Lung (tissue), 13 donors: ENCODE data around the gene ATG2B. TPM values are rescaled to one million over a fixed set of nuclear protein-coding genes. Genes with fewer than 3 reads are reported as not detected.

Source experiments
- ATAC-seq: fragments of 200-7000 bp; cut with Tn5 transposase; one replicate; pipeline ENCODE4 v1.9.1; 2020; ENCODE audit warnings: moderate number of reproducible peaks; ENCODE audit not compliant: insufficient read depth, low FRiP score
- DNase-seq, 3 donors: peaks; one replicate each; pipeline ENCODE4 v3.0.0-alpha.2; 2013 to 2017
- H3K27ac ChIP-seq, 2 donors: one replicate each; pipeline ENCODE4 v1.5.1; 2013; ENCODE audit warnings: mild to moderate bottlenecking in 2 of 2, moderate library complexity in 2 of 2, control low read depth in 1 of 2, inconsistent platforms in 1 of 2, low read depth in 1 of 2, low read length in 1 of 2
- H3K27me3 ChIP-seq, 3 donors: one replicate each; pipeline ENCODE4 v1.5.1; 2013; ENCODE audit warnings: low read length in 2 of 3; ENCODE audit not compliant: control insufficient read depth in 3 of 3, insufficient read depth in 3 of 3
- H3K36me3 ChIP-seq, 4 donors: one replicate each; pipeline ENCODE4 v1.5.1; 2013; ENCODE audit warnings: low read length in 4 of 4, mild to moderate bottlenecking in 1 of 4, moderate library complexity in 1 of 4; ENCODE audit not compliant: control insufficient read depth in 4 of 4, insufficient read depth in 4 of 4
- H3K4me1 ChIP-seq, 5 donors: one replicate each; pipeline ENCODE4 v1.5.1; 2013; ENCODE audit warnings: low read length in 5 of 5, mild to moderate bottlenecking in 2 of 5, moderate library complexity in 1 of 5; ENCODE audit not compliant: control insufficient read depth in 5 of 5, insufficient read depth in 5 of 5
- H3K4me3 ChIP-seq: one replicate; pipeline ENCODE4 v1.5.1; 2013; ENCODE audit warnings: mild to moderate bottlenecking, control low read depth, moderate library complexity
- H3K9ac ChIP-seq, 2 donors: one replicate each; pipeline ENCODE4 v1.5.1; 2013; ENCODE audit warnings: low read length in 2 of 2, control low read depth in 1 of 2; ENCODE audit not compliant: insufficient read depth in 1 of 2
- H3K9me3 ChIP-seq, 4 donors: one replicate each; pipeline ENCODE4 v1.5.1; 2013; ENCODE audit warnings: low read length in 3 of 4, mild to moderate bottlenecking in 1 of 4, moderate library complexity in 1 of 4; ENCODE audit not compliant: control insufficient read depth in 4 of 4, insufficient read depth in 3 of 4
- CTCF ChIP-seq: IDR thresholded peaks from 2 replicates; pipeline ENCODE4 v1.5.1; 2012; ENCODE audit warnings: mild to moderate bottlenecking; ENCODE audit errors: control extremely low read depth, extremely low read depth
- WGBS, 2 donors: extraction: QIAGEN DNeasy Blood & Tissue Kit; methylation state at CpG; one replicate each; pipeline ENCODE4 v1.1.7; 2013; 5-methylcytosine and 5-hydroxymethylcytosine counted together
- polyA plus RNA-seq, 2 donors: library from polyadenylated mRNA; stranded (reverse); fragments of 200-250 nt; gene quantifications; one replicate each; pipeline ENCODE4 v1.2.1, GENCODE V29; 2013
- small RNA-seq: library from RNA; depleted of rRNA; stranded (forward); fragments of <200 nt; gene quantifications from one replicate; pipeline ENCODE3, GENCODE V24; 2014; ENCODE audit warnings: low replicate concordance
- total RNA-seq, 2 donors: library from RNA; depleted of rRNA in 1 of 2; stranded (reverse); fragments of >200 nt in 1 of 2; gene quantifications; one replicate each; pipeline ENCODE4 v1.2.1, GENCODE V29; 2014 to 2021
- donor health status: control.
- donor health status: control.
- donor health status: Bipolar disorder and iron deficiency.
- donor health status: healthy.
- donor health status: DM: yes; HTN: yes; CAD: no.

Gene ATG2B
- total and polyA plus RNA-seq, 4 donors: 3.6 to 64.3 (median 13.2) TPM

DNA sequence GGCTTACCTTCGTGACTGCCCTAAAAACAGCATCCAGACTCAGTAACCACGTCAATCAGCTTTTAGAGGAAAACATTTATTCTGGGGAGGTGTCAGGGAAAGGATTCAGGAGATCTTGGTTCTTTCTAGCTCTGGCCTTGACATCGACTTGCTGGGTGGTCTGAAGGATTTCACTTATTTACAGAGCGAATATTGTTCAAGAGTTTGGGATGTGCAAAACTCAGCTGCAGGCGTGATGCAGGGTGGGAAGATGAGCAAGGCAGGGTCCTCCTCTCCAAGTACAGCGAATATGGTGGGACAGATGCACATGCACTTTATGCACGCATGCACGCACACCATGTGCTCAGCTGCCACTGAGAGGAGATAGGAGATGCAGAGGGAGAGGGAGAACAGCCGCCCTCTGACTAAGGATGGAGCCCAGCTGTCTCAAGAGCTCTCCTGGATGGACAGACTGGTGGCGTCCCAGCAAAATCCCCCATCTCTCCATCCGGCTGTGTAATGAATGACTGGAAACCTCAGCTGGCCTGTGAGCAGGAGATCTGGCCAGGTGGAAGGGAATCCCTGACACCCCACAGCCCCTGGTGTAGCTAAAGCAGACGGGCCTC is 131.5 kb downstream of the ATG2B start:
- no peak overlapping the region for H3K27ac ChIP-seq
- 89 to 90% methylated on average over 12 of the region's 12 CpGs for WGBS, 2 donors
- DNase-seq: peak in 2 of 3 donors; percentile 24 to 58

DNA sequence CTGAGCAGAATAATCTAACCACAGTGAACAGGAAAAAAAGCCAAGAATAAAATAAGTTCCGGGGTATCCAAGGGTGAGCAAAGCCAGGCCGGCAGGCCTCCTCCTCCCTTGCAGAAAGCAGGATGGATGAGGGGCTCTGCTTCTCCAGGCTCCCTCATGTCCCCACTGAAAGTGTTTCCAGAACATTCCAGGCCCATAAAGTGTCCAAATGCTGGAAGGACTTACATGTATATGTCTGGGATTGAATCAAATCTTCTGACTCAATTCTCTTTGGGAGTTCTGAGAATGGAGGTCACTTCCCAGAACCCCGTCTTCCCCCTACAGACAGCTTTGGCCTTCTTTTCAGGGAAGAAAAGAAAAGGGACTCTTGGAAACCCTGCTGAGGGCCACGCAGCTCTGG is 132.1 kb downstream of the ATG2B start:
- Histone ChIP-seq H3K27ac (no peak overlapping the region), H3K9me3 (peaks cover 0 to 6% (median 2%) of the 10 kb centered on the region in 4 donors), H3K9ac (no peak overlapping the region), H3K4me1 (peaks cover 0 to 16% (median 0%) of the 10 kb centered on the region in 5 donors), H3K4me3 (no peak overlapping the region), H3K36me3 (no peaks in the 10 kb centered on the region), H3K27me3 (no peaks in the 10 kb centered on the region)
- DNase-seq (no peak), ATAC-seq (no peak)
- TF ChIP-seq CTCF: no peak
- 86 to 92% methylated on average over 4 of the region's 4 CpGs for WGBS, 2 donors

More for the DNA sequence above, 131.5 kb downstream of the ATG2B start:
- TF ChIP-seq CTCF: no peak
- Histone ChIP-seq H3K9ac (no peak overlapping the region), H3K9me3 (peaks cover 0 to 6% (median 2%) of the 10 kb centered on the region in 4 donors), H3K4me1 (peaks cover 0 to 16% (median 0%) of the 10 kb centered on the region in 5 donors), H3K4me3 (no peak overlapping the region), H3K36me3 (no peaks in the 10 kb centered on the region), H3K27me3 (no peaks in the 10 kb centered on the region)
- ATAC-seq: no peak

DNA sequence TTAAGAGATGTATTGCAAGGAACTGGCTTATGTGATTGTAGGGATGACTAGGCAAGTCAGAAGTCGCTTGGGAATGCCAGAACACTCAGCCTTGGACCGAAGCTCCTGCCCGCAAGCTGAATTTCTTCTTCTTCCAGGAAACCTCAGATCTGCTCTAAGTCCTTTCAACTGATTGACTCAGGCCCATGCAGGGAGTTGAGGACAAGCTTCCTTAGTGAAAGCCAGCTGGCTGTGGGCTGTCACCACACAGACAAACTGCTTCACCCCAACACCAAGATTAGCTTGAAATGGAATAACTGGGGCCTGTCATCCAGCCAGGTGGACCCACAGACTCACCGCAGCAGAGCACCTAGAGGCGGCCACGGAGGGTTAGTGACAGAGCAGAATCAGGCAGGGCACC is 133.8 kb downstream of the ATG2B start:
- ATAC-seq (no peak), DNase-seq (no peak)
- Histone ChIP-seq H3K27ac (no peak overlapping the region), H3K36me3 (no peaks in the 10 kb centered on the region), H3K27me3 (no peaks in the 10 kb centered on the region), H3K4me3 (no peak overlapping the region), H3K9ac (no peak overlapping the region), H3K9me3 (peaks cover 0 to 6% (median 2%) of the 10 kb centered on the region in 4 donors), H3K4me1 (peaks cover 0 to 11% (median 0%) of the 10 kb centered on the region in 5 donors)
- WGBS, 2 donors: 94 to 96% methylated on average over 6 of the region's 6 CpGs
- TF ChIP-seq CTCF: no peak

Small RNAs within 50 kb of the gene (small RNA-seq; reads per million reads assigned to genes)
- gene RNU2-33P: 0.10 reads per million

Other genes starting within 250 kb of the ATG2B start
- gene BDKRB2, start 158.5 kb downstream of the ATG2B start, total RNA-seq: 1 to 10 TPM; 2.1 to 2.6 TPM
- gene BDKRB2, start 158.5 kb downstream of the ATG2B start, polyA plus RNA-seq: 1 to 10 TPM in 1 of 2 donors, under 1 TPM in 1; 0.77 to 5.8 TPM
- gene BDKRB1, start 107.1 kb downstream of the ATG2B start, total RNA-seq: under 1 TPM; 0.18 to 0.23 TPM
- 1 to 10 TPM in 1 of 2 donors, under 1 TPM in 1; 0.61 to 5.4 TPM for gene BDKRB1, start 107.1 kb downstream of the ATG2B start, polyA plus RNA-seq
- 10 to 100 TPM; 14.8 to 20.6 TPM for gene GSKIP, start 185 bp upstream of the ATG2B start, total RNA-seq
- gene GSKIP, start 185 bp upstream of the ATG2B start, polyA plus RNA-seq: 10 to 100 TPM in 1 of 2 donors, 1 to 10 TPM in 1; 8.2 to 15.2 TPM
- 10 to 100 TPM; 14.8 to 21.4 TPM for gene AK7, start 28.8 kb upstream of the ATG2B start, total RNA-seq
- gene AK7, start 28.8 kb upstream of the ATG2B start, polyA plus RNA-seq: 1 to 10 TPM; 5.2 to 6.8 TPM
- 100 to 1,000 TPM; 124 to 285 TPM for gene PAPOLA, start 139.0 kb upstream of the ATG2B start, total RNA-seq
- gene PAPOLA, start 139.0 kb upstream of the ATG2B start, polyA plus RNA-seq: 10 to 100 TPM; 62.2 to 68.6 TPM